HepG2 (cell line): ENCODE data around the gene ARHGAP35. TPM values are rescaled to one million over a fixed set of nuclear protein-coding genes. Genes with fewer than 3 reads are reported as not detected.

ENCODE experiments used
- FIP1L1 ChIP-seq: fragments of 200-400 bp; formaldehyde crosslinking; IDR thresholded peaks from 2 replicates; pipeline ENCODE4 v1.6.1; 2018; ENCODE audit warnings: low read depth, mild to moderate bottlenecking, low read length, moderate library complexity, borderline replicate concordance; ENCODE audit not compliant: insufficient read depth
- SIN3A ChIP-seq: IDR thresholded peaks from 2 replicates; pipeline ENCODE4 v1.6.1; 2011; ENCODE audit warnings: low read depth, mild to moderate bottlenecking, control low read depth, low read length, borderline replicate concordance
- SNAPC4 ChIP-seq: sonication (generic); formaldehyde crosslinking; IDR thresholded peaks from 2 replicates; pipeline ENCODE4 v1.4.0; 2020; ENCODE audit warnings: mild to moderate bottlenecking, missing genetic modification reagents
- ZBTB1 ChIP-seq: sonication (generic); formaldehyde crosslinking; IDR thresholded peaks from 2 replicates; pipeline ENCODE4 v1.4.0; 2020; ENCODE audit warnings: missing genetic modification reagents, borderline replicate concordance
- ZHX2 ChIP-seq, 2 experiments: sonication (generic) in 1 of 2; formaldehyde crosslinking in 1 of 2; IDR thresholded peaks; 2 replicates each; pipeline versions ENCODE4 v1.6.1 to v1.9.0; 2014 to 2022; ENCODE audit warnings: antibody characterized with exemption in 1 of 2, borderline replicate concordance in 1 of 2, inconsistent platforms in 1 of 2, low read depth in 1 of 2, missing genetic modification reagents in 1 of 2
- ZNF136 ChIP-seq: sonication (generic); formaldehyde crosslinking; IDR thresholded peaks from 2 replicates; pipeline ENCODE4 v1.8.1; 2022; ENCODE audit warnings: low read depth, mild to moderate bottlenecking, moderate library complexity, missing genetic modification reagents
- ZNF205 ChIP-seq: IDR thresholded peaks from 2 replicates; pipeline ENCODE4 v1.6.1; 2018; ENCODE audit warnings: missing biosample characterization, missing genetic modification reagents
- ZNF362 ChIP-seq: sonication (generic); formaldehyde crosslinking; IDR thresholded peaks from 2 replicates; pipeline ENCODE4 v1.4.0; 2020; ENCODE audit warnings: missing genetic modification reagents, mild to moderate bottlenecking, borderline replicate concordance
- ZNF558 ChIP-seq: sonication (generic); formaldehyde crosslinking; IDR thresholded peaks from 2 replicates; pipeline ENCODE4 v1.9.0; 2022; ENCODE audit warnings: mild to moderate bottlenecking, missing genetic modification reagents, borderline replicate concordance
- ZNF746 ChIP-seq: sonication (generic); formaldehyde crosslinking; IDR thresholded peaks from 2 replicates; pipeline ENCODE4 v1.8.0; 2022; ENCODE audit warnings: mild to moderate bottlenecking, missing genetic modification reagents
- ZNF777 ChIP-seq: sonication (generic); formaldehyde crosslinking; IDR thresholded peaks from 2 replicates; pipeline ENCODE4 v1.4.0; 2020; ENCODE audit warnings: missing genetic modification reagents
- ZNF800 ChIP-seq: sonication (generic); formaldehyde crosslinking; IDR thresholded peaks from 2 replicates; pipeline ENCODE4 v1.4.0; 2020; ENCODE audit warnings: missing genetic modification reagents
- polyA plus RNA-seq, 8 experiments: library from polyadenylated mRNA; depleted of rRNA in 3 of 8; stranded (reverse) in 7 of 8; unstranded in 1 of 8; fragments of >200 nt; fragmentation: Illumina TruSeq in 4 of 8; extraction: Trizol in 4 of 8; gene quantifications; 2 replicates each; pipeline versions ENCODE4 v1.2.1 to v1.2.3, GENCODE V29; 2011 to 2016; ENCODE audit warnings: low read depth in 4 of 8, missing spikeins in 1 of 8, mixed read lengths in 1 of 8; ENCODE audit not compliant: insufficient read depth in 1 of 8
- total RNA-seq, 5 experiments: library from RNA; depleted of rRNA; stranded (reverse); fragments of >200 nt; fragmentation: Illumina TruSeq; extraction: Trizol; gene quantifications; 2 replicates each; pipeline ENCODE4 v1.2.3, GENCODE V29; 2016; ENCODE audit warnings: low read depth in 1 of 5

ARHGAP35 gene
- total and polyA plus RNA-seq, 2 of the 13 experiments (the other 11 are each of a cell fraction or from before 2014, with no cell fraction given): 30.1 to 30.2 TPM

- TF ChIP-seq ZNF800 (CRISPR knock-in tag) (no peak), ZHX2 (IDR thresholded peaks at IDR 0.05; ENCODE audit: low read depth) (no peak), ZHX2 (CRISPR knock-in tag; IDR thresholded peaks at IDR 0.05; ENCODE audit: borderline replicate concordance) (no peak), ZNF558 (CRISPR knock-in tag) (0 out of 2 replicates have a peak, but pooled peaks have one; percentile 15), FIP1L1 (no peak), ZNF362 (CRISPR knock-in tag) (no peak), ZNF746 (CRISPR knock-in tag) (peak; percentile 90; the same call in 1 of the 2 replicates), ZNF777 (CRISPR knock-in tag) (peak; percentile 50; the same call in 1 of the 2 replicates), ZBTB1 (CRISPR knock-in tag) (no peak), SIN3A (peak; percentile 40; the same call in 1 of the 2 replicates), ZNF205 (no peak), ZNF136 (no peak), SNAPC4 (CRISPR knock-in tag) (no peak)
These were observed at the start of gene ARHGAP35 (continued) for GRCh38 chr19:46860846-46861690.
